ENCODE results near the gene COX4I1.
A peak's percentile ranks its signal among the peaks of the same experiment; 100 is the strongest.
"Not testable (repeated sequence)": the region's sequence is repeated elsewhere in the genome, so short reads cannot be mapped to it uniquely, and the experiment has no call there.

COX4I1 gene

DNA sequence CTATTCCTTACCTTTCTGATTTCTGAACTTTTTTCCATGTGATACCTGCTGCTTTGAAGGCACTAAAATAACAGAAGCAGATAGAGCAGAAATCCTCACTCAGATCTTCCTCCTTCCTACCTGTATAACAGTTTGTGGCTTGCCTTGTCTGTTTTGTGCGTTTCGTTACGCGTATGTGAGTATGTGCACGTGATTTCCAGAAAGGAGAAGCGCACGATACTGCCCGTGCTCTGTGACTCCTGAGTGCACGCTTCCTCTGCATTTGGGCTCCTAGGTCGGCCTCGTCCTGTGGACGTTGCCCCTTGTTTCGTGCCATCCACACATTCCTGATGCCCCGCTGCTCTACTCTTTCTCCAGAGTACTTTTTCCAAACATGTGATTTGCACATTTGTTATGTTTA, 4.1 kb downstream of the COX4I1 start:
- no peak for DNase-seq (ENCODE audit: low read depth)

DNA sequence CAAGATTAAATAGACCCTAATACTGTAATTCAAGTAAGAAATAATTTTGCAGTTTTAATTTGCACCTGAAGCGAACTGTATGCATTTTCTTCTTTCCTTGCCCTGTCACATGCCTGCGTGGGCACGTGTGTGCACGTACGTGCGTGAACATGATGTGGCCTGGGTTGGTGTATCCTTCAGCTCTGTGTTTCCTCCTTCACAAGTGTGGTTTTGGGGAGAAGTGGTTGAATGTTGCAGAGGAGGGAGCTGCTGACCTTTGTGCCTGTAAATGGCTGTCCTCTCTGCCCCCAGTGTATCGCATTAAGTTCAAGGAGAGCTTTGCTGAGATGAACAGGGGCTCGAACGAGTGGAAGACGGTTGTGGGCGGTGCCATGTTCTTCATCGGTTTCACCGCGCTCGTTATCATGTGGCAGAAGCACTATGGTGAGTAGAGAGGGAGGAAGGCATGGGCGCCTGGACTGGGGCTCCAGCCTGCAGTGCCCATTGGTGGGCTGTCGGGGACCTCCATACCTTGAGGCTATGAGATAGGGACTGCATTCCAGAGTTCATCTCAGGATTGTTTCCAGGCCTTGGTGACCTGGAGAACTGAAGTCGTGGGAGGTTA, 6.0 kb downstream of the COX4I1 start:
- DNase-seq (ENCODE audit: low read depth): no peak

DNA sequence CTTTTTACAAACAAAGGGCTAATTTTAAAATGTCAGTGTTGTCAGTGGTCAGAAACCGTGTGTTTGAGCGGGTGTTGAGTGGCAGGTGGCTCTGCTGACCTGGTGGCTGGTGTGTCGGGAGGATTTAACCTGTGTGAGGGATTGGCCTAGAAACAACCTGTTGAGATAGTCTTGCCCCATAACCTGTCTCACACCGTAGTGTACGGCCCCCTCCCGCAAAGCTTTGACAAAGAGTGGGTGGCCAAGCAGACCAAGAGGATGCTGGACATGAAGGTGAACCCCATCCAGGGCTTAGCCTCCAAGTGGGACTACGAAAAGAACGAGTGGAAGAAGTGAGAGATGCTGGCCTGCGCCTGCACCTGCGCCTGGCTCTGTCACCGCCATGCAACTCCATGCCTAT, 7.0 kb downstream of the COX4I1 start:
- DNase-seq (ENCODE audit: low read depth): no peak

DNA sequence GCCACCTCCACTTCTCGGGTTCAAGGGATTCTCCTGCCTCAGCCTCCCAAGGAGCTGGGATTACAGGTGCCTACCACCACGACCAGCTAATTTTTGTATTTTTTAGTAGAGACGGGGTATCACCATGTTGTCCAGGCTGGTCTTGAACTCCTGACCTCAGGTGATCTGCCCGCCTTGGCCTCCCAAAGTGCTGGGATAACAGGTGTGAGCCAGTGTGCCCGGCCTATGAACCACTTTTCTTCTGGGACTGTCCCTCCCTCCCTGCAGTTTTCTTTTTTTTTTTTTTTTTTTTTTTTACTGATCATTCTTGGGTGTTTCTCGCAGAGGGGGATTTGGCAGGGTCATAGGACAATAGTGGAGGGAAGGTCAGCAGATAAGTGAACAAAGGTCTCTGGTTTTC, 7.8 kb downstream of the COX4I1 start:
- not testable (repeated sequence) for DNase-seq (ENCODE audit: low read depth)

DNA sequence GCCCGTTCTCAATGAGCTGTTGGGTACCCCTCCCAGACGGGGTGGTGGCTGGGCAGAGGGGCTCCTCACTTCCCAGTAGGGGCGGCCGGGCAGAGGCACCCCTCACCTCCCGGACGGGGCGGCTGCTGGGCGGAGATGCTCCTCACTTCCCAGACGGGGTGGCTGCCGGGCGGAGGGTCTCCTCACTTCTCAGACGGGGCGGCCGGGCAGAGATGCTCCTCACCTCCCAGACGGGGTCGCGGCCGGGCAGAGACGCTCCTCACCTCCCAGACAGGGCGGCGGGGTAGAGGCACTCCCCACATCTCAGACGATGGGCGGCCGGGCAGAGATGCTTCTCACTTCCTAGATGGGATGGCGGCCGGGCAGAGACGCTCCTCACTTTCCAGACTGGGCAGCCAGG, 8.6 kb downstream of the COX4I1 start:
- not testable (repeated sequence) for DNase-seq (ENCODE audit: low read depth)

DNA sequence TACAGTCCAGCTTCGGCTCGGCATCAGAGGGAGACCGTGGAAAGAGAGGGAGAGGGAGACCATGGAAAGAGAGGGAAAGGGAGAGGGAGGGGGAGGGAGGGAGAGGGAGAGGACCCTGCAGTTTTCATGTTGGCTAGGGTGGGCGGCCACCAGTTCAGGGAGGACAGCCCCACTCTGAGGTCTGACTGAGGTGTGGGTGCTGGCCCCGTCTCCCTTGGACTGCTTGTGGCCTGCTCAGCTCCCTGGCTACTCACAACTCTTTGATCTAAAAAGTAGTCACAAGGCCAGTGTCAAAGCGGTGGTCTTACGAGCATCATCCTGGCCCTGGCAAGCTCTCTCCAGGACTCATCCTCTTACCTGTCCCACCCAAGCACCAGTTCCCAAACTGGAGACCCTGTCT, 9.4 kb downstream of the COX4I1 start:
- DNase-seq (ENCODE audit: low read depth): no peak

DNA sequence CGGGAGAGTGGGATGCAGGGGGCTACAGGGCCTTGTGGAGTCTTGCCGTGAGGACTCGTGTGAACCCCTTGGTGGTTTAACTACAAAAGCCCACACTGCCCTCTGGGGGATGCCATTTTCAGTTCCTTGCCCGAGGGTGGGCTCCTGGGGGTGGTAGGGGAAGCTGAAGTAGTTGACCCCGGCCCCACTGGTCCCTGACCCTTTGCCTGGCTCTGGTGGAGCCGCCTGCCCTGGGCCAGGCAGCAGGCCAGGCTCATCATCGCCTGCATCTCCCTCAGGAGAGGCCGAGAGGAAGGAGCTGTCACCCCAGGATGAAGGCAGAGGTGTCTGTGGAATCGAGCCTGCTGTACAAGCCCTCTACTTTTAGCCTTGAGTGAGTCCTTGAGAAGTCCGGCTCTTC, 10.2 kb downstream of the COX4I1 start:
- no peak for DNase-seq (ENCODE audit: low read depth)

DNA sequence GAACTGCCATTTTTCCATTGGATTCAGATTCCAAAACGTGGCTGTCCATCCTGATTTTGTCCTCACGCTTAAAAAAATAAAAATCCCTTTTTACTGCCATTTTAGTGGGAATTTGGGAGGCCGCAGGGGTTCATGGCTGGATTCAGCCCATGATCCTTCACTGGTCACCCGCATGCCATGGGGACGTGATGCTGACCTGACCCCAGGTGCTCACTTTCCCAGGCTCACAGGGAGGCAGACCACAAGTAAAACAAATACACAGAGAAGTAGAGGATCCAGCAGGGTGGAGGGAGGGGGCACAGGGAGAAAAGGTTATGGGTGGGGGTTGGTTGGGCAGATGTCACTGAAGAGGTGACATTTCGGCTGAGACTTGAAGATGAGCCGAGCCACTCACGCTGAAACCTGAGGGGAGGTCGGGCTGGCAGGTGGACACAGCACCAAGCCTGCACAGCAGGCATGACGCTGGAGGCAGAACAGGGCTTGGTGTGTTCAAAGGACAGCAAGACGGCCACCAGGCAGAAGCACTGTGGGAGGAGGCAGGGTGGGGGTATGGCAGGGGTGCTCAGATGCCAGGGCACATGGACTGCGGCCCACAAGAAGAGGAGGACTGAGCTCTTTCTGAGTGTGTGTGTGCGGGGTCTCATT, 10.7 kb downstream of the COX4I1 start:
- no peak for DNase-seq (ENCODE audit: low read depth)

DNA sequence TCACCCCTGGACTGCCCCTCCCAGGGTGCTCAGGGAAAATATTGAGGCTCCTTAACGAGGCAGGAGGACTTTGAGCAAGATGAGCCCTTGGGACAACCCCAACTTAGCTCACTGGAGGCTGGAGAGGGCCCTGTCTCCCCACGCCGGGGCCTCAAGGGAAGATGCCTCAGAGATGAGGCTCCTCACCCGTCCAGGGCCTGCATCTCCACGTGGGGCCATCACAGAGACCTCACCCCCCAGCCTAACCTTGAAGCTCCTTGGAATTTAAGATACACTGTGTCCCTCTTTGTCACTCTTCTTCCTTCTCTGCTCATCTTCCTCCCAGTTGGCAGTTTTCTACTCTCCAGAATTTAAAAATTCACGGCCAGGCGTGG, 11.2 kb downstream of the COX4I1 start:
- no peak for DNase-seq (ENCODE audit: low read depth)

DNA sequence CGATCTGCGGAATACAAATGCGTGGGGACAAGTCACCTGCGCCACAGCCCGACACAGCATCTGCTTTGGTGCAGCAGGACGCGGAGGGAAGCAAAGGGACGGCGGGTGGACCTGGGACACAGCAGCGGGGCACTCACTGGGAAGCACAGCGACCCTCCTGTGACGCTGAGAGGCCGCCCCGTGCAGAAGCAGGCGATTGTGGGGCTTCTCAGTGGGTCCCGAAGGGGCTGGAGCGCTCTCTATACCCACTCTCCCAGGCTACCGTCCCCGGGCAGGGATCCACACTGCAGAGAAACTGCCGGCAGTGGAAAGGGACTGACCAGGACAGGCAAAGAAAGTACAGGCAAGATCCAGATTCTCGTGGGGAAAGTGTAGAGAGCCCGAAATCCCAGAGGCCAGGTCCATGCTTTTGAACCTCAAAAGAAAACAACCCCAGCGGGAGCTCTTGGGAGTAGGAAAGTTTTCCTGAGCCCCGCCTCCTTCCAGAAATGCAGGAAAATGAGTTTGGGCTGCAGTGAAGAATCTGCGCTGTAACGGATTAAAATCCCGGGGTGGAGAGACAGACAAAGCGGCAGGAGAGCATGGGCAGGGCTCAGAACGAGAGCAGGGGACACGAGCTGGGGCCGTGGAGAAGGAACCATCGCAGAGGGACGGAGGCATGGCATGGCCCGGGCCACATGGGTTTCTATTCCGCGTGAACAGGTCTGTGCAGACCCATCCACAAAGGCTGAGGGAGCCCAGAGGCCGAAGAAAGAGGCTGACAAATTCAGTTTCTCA, 12.7 kb downstream of the COX4I1 start:
- DNase-seq (ENCODE audit: low read depth): no peak

DNA sequence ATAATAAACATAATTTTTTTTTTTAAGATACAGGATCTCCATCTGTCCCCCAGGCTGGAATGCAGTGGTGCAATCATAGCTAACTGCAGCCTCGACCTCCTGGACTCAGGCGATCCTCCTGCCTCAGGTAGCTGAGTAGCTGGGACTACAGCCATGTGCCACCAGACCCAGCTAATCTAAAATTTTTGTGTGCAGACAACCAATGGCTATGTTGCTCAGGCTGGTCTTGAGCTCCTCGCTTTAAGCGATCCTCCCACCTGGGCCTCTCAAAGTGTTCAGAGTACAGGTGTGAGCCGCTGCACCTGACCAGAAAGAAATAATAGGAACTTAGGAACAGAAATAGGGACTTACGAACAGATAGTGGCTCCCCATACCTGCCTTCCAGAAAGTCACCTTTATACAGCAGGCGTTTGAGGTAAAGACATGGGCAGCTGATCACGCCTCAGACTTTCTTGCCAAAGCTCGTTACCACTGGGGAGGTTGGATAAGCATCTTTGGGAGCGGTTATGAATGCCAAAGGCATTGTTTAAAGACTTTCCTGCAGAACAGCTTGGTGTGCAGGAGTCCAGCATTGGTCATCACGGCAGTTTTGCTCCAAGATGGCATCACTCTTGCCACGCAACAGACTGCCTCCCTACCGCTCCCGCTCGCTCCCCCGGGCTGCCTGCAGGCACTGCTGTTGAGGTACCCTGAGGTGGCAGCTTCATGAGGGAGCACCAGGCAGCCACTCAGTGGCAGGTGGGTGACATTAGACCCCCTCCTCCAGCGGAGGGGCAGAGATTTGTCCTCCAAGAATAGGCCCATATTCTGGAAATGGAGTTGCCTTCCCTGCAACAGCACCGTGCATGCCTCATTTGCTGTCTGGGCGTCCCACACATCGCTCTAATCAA, 13.6 kb downstream of the COX4I1 start:
- DNase-seq (ENCODE audit: low read depth): no peak

DNA sequence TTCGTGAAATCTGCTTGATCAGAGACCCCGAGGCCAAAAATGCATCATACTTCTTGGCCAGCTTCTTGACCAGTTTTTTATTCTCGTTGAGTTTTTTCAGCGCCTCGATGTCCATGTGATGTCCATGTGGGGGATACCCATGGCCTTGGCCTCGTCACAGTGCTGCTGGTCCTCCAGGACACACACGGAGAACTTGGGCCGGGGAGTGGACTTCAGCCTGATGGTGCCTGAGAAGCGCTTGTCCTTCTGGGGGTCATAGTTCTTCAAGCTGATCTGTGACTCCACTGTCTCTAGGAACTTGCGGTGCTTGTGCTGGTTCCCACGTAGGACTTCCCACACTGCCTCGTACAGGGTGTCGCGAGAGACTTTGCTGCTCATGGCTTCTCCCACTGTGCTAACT, 16.7 kb downstream of the COX4I1 start:
- DNase-seq (ENCODE audit: low read depth): no peak

DNA sequence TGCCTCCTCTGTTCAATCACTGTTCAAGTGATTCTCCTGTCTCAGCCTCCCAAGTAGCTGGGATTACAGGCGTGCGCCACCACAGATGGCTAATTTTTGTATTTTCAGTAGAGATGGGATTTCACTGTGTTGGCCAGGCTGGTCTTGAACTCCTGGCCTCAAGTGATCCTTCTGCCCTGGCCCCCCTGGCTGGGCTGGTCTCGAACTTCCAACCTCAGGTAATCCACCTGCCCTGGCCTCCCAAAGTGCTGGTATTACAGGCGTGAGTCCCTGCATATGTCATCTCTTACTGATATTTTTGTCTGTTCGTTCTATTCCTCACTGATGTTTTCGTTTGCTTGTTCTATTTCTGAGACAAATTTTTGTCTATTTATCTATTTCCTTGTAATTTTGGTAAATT, 17.7 kb downstream of the COX4I1 start:
- not testable (repeated sequence) for DNase-seq (ENCODE audit: low read depth)

DNA sequence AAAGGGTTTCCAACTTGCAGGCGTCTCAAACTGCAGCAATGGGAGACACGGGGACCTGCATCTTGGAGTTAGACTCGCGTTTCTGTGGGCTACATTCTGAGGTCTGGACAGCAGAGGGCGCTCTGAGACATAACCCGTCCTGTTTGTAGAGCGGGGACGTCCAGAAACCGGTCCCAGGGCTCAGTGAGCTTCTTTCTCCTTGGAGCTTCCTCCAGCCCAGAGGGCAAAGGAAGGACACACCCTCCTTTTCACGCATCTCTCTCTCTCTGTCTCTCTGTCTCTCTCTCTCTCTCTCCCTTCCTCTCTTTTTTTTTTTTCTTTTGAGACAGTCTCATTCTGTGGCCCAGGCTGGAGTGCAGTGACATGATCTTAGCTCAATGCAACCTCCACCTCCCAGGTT, 19.8 kb downstream of the COX4I1 start:
- DNase-seq (ENCODE audit: low read depth): peak; percentile 75

DNA sequence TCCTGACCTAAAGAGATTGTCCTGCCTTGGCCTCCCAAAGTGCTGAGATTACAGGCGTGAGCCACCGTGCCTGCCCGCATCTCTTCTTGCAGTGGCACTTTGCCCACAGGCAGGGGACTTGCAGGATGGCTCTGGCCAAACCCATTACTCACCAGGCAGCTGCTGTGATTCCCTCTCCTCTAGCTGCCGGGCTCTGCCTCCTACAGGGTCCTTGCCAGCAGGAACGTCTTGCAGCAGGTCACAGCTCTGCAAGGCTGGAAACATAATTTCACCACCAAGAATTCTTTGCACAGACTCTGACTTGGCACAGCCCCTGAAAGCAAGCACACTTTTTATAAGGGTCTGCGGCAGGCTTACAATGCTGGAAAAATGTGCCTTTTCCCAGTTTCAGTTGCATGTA, 20.3 kb downstream of the COX4I1 start:
- DNase-seq (ENCODE audit: low read depth): no peak

DNA sequence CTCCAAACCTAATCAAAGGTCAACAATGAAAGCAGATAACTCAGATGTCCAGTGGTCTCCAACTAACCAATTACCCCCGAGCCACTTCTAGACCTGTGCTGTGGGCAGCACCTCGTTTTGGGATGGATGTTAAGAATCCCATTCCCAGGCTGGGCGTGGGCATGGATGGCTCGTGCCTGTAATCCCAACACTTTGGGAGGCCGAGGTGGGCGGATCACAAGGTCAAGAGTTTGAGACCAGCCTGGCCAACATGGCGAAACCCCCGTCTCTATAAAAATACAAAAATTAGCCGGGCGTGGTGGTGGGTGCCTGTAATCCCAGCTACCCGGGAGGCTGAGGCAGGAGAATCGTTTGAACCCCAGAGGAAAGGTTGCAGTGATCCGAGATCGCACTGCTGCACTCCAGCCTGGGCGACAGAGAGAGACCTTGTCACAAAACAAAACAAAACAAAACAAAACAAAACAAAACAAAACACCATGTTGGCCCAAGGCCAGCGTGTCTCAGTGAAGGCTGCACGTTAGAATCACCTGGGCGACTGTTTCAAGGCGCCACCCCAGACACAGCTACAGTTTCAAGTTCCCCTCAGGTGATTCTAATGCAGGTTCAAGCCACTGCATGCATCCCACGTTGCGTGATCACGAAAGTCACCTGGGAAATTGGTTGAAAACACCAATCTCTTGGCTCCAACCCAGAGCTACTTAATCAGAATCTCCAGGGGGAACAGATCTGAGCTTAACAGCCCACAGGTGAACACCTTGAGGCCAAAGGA, 21.3 kb downstream of the COX4I1 start:
- DNase-seq (ENCODE audit: low read depth): no peak

DNA sequence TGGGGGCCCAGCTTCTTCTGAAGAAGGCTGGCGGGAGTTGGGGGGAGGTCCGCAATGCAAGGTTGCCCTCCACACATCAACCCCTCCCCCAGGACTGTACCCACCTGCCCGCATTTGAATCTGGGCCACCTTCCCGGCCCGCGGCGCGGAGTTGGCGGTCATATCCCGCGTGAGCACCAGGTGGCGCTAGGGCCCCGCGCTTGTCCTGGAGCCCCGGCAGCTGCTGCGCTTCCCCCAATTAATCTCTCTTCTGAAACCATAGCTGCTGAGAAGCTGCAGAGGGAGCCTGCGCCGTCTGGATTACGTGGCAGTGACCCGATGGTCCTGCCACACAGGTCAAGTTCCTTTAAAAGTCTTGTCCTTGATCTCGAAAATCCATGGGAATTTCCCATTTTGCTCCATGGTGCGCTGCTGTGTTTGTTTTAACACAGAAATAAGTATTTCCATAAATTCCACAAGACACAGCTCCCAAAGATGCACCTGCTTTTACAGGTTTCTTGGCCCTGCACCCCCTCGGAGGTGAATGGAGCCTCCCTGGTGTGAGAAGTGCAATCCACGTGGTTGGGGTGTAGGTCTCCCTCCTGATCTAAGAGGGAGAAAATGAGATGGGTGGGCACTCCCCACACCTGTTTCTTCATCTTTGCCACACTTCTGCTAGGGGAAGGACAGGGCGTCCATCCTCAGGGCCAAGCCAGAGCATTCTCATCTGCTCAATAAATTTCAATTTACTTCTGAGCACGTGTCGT, 22.1 kb downstream of the COX4I1 start:
- DNase-seq (ENCODE audit: low read depth): peak; percentile 67

DNA sequence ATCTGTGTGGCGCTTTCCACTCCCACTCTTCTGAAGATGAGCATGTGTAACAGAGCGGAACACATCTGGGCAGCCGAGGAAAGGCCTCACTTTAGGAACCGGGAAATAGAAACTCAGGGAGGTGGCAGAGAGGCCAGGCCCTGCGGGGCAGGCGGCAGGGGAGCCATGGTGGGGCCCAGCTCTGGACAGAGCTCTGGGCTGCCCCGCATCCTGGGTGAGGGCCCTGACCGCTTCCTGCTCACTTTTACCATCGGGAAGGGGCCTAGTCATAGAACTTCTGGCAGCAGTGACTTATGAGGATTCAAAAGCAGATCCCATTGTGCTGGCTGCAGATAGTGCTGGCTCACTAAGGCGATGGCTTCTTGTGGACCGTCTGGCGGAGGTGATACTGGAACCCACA, 22.6 kb downstream of the COX4I1 start:
- DNase-seq (ENCODE audit: low read depth): no peak

DNA sequence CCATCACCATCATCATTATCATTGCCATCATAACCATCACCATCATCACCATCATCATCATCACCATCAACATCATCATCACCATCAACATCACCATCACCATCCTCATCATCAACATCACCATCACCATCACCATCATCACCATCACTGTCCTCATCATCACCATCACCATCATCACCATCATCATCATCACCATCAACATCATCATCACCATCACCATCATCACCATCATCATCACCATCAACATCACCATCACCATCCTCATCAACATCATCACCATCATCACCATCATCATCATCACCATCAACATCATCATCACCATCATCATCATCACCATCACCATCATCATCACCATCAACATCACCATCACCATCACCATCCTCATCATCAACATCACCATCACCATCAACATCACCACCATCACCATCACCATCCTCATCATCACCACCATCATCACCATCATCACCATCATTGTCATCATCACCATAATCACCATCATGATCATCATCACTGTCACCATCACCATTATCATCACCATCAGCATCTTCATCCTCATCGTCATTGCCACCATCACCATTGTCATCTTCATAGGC, 23.9 kb downstream of the COX4I1 start:
- DNase-seq (ENCODE audit: low read depth): no peak

Measured in stimulated activated CD4-positive, alpha-beta T cell treated with anti-CD3 and anti-CD28 coated beads, Interleukin-2, amount 100 ng/mL, for 4 hours (primary cell).